NOMO-1 treated with DMSO at 0.1 percent for 48 hours (cell line): ENCODE measurements around the gene RET.
"Not testable (repeated sequence)": the region's sequence is repeated elsewhere in the genome, so short reads cannot be mapped to it uniquely, and the experiment has no call there.

Experiments
- DNase-seq: peaks from one replicate; lab custom pipeline; 2025; ENCODE audit not compliant: unreplicated experiment; lab: John Stamatoyannopoulos, UW

The RET gene

DNA sequence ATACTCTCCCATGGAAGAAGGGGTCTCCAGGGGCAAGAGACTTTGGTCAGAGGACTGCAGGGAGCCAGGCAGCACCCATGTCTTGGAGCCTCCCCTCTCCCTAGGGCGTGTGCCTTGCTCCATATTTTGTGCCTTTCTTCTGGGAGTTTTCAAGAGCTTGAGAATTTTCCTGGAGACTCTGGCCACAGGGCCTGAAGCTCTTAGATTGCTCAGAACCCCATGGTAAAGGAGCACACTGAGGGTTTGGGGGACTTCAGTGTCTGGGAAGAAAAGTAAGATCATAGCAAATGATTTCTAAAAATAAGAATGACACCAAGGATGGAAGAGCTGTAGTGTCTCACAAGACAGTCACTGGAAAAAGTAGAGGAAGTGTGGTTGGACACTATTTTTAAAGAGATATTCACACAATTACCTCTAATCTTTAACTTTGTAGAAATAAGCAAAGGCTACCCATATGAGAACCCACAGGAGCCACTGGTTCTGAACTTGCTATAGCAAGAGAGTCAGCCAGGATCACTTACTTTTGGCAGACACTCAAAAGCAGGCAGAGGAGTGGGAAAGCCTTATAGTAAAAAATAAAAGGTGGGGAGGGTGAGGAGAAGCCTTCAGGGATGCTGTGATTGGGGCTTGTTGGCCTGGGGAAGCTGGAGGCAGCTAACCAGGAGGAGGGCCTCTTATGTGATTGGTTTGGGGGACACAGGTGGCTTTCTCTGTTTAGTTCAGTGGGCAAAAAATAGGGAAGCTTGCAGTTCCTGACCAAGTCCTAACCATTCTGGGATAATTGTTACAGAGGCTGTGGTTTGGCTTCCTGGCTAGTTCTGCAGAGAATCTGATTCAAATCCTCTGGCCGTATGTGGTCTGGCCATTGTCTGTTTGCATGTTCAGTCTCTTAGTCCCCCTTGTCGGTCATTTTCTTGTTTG is 56.3 kb downstream of the RET start:
- DNase-seq: no peak

DNA sequence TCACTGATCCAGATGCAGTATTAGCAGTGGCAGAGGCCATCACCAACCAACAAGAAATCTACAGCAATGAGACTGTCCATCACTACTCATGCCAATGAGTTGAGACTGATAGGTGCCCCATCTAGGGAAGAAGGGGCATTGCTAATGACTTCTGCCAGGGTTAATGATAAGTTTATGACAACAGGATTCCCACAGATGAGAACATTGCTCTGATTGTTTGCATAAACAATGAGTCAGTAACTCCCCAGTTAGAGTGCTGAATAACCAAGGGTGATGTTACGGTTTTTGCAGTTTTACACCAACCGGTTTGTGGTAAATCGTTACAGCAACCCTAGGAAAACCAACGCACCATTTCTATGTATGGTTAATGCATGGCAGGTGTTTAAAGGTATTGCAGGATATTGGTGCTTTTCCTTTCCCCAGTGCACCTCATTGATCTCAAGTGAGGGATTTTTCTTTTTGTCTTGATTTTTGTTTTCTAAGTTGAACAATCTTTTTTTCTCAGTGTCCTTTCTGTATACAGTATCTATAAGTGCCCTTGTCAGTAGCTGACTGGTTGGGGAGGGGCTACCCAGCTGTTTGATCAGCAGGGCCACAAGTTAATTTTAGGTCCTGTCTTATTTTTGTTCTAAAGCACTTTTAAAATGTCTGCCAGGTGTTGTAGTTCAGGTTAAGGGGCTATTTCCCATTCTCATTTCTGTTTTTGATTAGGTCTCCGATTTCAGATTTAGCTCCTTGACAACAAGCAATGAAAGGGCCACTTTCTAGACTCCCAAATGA is 57.4 kb downstream of the RET start:
- no peak for DNase-seq

DNA sequence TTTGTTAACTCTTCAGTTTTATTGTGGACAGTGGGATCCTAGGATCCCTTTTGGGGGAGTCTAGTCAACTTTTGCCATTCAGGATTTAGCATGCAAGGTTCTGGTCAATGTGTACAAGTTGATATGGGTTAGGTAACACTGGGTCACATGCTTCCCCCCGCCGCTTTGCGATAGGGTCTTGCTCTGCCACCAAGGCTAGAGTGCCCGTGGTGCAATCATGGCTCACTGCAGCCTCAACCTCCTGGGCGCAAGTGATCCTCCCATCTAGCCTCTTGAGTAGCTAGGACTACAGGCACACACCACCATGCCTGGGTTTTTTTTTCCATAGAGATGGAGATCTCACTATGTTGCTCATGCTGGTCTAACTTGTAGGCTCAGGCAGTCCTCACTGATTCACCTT is 58.2 kb downstream of the RET start:
- no peak for DNase-seq

DNA sequence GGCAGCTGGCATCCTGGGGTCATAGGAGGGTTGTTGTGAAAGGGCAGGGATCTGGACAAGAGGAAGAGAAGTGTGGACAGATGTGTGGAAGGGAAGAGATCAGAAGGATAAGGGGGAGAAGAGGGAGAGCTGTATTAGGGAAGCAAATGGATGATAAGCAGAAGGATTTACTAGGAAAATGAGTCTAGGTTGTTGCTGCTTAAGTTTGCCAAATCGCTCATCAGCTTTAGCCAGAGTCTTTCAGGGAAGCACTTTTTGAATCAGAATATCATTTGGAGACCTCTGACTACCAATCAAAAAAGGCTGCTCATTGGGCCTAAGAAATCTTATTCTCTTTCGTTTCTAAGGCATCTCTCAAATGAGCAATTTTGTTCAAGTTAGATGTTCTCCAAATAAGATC is 58.8 kb downstream of the RET start:
- DNase-seq: no peak

DNA sequence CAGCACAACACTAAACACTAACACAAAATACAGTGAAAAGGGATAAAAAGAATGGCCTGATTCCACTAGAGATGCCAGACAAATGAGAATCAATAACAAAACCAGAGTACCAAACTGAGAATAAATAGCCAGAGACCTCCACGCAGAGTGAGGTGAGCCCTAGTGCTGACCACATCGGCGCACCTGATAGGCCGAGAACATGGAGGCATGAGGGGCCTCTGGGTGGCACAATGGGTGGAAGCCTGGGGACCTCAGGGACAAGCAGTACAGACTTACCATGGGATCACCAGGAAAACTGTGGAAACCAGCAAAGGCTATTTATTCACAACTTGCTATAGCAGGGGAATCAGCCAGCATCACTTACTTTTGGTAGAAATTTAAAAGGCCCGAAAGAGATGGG is 59.6 kb downstream of the RET start:
- no peak for DNase-seq

DNA sequence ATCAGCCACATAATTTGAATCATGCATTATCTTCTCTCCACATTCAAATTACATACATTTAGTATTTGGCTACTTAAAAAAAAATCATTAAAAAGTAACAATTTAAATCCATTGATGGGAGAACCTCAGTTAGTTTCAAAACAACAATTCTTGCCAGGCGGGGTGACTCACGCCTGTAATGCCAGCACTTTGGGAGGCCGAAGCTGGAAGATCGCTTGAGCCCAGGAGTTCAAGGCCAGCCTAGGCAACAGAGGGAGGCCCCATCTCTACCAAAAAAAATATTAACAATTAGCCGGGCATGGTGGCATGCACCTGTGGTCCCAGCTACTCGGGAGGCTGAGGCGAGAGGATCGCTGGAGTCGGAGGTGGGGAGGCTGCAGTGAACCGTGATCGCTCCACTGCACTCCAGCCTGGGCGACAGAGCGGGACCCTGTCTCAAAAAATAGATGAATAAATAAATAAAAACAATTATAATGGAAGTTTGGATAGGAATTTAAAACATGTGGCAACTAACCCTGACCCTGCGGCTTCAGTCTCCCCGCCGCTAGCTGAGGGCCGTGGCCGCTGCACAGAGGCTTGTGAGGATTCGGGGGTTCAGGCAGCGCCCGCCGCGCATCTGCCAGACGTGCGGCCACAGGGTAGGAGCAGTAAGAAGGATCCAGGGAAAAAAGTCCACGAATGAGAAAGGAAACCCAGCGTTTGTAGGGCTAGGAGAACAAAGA is 60.3 kb downstream of the RET start:
- DNase-seq: no peak

DNA sequence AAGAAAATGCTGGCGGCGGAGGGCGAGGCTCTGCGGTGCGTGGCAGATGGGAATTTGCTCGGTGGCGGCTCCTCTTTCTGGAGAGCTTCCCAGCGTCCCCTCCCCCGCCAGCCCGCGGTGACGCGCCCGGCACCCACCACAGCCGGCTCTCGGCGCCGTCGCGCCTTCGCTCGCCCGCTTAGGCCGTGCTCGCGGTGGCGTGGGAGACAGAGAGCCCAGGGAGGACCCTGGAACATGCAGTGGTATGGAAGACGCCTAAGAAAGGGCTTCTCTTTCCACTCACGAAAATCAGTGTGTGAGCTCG is 60.8 kb downstream of the RET start:
- no peak for DNase-seq

DNA sequence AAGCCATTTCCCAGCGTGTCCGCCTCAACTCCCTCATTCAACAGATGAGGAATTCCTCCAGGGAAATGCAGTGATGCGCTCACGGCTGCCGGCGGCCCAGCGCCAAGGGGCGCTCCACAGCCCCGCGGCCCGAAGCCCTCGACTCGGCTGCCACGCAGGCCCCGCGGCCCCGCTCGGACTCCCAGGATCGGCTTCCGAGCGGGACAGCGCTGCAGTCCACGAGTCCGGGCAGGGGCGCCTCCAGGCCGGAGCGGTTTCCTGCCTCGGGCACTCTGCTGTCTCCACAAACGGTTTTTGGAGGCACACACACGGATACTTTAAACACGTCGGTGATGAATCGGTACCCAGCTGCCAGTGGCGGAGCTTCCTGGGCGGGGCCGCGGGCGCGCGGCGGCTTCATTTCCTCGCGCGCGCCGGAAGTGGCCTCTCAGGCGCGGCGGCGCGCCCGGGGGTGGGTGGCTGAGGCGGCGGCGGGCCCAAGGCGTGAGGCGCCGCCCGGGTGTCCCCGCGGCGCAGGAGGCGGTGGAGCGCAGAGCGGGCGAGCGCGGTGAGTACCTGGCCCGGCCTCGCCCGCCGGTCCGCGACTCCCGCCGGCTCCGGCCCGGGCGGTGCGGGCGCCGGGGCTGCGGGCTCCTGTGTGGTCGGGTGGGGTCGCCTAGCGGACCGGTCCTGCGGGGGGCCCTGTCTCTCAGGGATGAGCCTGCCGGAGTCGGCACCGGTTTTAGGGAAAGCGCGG is 61.3 kb downstream of the RET start, which contains the start of gene CSGALNACT2:
Gene CSGALNACT2, plus strand, starts transcription at position 425 of the 736 bp plus-strand sequence. CDS start 16,705 bp downstream, outside the sequence.
- DNase-seq: peak; percentile 86

DNA sequence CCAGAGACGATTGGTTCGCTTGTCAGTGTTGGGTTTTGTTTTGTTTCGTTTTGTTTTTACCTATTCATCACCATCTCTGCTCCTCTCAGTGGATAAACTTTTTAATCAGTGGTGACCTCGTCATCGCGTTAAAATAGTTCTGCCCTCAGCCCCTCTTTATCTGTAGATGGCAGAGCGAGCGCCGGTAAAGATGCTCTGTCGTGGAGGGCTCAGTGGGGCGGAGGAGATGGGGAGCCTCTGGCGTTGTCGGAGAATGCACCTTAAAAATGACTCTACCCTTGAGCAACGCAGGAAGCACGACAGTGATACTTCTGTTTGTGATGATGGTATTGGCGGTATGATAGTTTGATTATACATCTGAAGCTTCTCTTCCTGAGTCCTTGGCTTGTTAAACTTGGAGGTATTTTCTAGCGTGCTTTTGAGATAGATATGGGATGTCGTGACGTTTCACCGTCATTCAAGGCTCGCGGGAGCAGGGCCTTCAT is 61.9 kb downstream of the RET start:
- peak; percentile 49 for DNase-seq

DNA sequence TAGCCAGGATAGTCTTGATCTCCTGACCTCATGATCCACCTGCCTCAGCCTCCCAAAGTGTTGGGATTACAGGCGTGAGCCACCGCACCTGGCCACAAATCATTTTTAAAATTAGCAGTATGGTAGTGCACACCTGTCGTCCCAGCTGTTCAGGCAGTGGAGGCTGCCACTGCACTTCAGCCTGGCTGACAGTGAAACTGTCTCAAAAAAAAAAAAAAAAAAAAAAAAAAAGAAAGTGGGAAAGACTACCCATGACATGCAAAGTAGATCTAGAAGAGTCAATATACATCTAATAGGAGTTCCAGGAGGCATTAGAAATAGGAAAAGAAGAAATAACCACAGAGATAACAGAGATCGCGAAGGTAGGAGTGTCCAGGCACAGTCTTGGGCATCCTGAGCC is 64.6 kb downstream of the RET start:
- no peak for DNase-seq

DNA sequence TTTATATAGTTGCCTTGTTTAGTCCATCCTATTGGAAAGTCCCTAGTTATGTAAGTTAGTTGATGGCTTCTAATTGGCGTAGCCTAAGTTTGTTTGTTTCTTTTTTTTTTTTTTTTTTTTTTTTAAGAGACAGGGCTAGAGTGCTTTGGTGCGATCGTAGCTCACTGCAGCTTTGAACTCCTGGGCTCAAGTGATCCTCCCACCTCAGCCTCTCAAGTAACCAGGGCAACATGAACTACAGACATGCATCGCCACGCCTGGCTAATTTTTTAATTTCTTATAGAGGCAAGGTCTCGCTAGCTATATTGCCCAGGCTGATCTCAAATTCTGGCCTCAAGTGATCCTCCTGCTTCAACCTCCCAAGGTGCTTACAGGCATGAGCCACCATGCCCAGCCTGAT is 68.4 kb downstream of the RET start:
- no peak for DNase-seq

DNA sequence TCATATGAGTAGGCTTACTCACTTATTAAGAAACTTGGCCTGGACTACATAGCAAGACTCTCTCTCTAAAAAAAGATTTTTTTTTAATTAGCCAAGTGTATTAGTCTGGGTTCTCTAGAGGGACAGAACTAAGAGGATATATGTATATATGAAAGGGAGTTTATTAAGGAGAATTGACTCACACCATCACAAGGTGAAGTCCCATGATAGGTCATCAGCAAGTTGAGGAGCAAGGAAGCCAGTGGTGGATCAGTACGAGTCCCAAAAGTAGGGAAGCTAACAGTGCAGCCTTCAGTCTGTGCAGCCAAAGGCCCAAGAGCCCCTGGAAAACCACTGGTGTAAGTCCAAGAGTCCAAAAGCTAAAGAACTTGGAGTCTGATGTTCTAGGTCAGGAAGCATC is 69.1 kb downstream of the RET start:
- DNase-seq: not testable (repeated sequence)

DNA sequence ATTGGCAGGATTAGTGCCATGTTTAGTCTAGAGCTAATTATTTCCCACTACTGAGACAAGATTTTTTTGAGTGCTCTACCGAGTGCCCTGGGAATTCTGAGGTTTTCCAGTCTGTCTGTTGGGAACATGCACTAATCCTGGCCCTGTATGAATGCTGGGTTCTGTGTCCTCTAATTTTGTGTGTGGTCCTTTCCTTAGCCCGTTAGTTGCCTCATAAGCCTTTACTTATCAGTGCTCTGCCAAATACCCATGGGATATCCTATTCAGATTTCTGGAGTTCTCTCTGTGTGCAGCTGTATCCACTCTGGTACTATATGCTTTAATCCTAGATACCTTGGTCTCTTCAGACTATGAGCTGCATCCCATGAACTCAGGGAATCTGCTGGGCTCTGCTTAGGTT is 74.5 kb downstream of the RET start:
- DNase-seq: no peak

DNA sequence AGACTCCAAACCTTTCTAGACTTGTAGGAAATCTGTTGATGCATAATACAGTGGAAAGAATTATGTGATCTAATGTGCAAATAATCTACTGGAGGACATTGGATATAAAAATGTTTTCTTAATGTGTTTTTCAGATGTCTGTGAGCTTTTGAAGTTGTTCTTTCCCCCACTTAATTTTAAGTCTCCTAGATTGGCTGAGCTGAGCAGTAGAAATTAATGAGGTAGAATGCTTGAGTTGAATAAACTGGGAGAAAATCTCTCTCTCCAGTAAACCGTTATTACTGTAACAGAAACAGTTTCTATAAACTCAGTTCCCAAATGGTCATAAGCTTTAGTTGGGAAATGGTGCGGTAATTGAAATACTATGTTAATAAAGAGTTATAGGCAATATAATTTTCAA is 77.0 kb downstream of the RET start:
- no peak for DNase-seq

DNA sequence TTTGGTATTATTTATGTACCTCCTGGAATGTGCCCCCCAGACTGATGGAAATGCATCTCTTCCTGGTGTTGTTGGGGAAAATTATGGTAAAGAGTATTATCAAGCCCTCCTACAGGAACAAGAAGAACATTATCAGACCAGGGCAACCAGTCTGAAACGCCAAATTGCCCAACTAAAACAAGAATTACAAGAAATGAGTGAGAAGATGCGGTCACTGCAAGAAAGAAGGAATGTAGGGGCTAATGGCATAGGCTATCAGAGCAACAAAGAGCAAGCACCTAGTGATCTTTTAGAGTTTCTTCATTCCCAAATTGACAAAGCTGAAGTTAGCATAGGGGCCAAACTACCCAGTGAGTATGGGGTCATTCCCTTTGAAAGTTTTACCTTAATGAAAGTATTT is 78.4 kb downstream of the RET start:
- no peak for DNase-seq

DNA sequence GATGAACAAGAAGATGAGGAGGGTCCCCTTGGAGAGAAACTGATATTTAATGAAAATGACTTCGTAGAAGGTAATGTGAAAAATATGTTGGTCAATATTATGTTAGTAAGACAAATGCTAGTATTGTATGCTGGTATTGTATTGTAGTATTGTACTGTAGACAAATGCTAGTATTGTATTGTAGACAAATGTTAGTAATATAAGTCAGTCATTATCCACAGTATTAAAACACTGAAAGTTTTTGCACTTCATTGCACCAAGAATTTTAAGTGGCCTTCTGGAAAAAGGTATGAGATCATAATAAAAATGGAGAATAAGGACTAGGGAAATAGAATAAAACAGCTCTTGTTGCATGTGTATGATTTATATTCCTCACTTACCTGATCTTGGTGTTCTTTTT is 78.9 kb downstream of the RET start:
- no peak for DNase-seq

DNA sequence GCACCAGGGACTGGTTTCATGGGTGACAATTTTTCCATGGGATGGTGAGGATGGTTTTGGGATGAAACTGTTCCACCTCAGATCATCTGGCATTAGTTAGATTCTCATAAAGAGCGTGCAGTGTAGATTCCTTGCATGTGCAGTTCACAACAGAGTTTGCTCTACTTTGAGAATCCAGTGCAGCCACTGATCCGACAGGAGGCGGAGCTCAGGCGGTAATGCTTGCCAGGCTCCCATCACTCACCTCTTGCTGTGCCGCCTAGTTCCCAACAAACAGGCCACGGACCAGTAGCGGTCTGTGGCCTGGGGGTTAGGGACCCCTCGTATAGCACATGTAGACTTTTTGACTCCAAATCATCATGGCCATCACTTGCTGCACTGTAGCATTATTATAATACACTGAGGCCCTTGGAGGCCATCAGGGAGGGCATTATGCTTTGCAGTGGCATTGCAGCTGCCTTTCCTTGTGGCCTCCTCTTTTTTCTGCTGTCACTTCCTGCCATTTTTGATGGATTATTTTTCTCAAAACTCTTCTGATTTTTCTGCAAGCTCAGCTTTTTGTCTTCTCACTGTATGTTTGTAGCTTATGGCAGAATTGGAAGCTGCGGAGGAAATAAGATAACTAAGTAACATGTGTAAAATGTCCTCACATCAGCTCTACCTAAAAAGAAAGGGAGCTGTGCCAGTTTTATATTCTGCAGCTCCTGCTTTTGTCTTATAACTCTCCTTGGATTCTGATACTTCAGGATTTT is 79.9 kb downstream of the RET start:
- DNase-seq: no peak

DNA sequence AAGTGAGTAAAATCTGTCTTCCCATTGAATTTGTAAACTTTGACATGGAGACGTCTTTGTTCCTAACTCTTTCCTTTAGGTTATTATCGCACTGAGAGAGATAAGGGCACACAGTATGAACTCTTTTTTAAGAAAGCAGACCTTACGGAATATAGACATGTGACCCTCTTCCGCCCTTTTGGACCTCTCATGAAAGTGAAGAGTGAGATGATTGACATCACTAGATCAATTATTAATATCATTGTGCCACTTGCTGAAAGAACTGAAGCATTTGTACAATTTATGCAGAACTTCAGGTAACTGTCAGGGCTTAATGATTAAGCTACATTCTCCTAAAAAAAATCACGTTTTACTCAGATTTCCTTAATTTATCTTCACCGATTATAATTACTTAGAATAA is 81.8 kb downstream of the RET start:
- DNase-seq: no peak

DNA sequence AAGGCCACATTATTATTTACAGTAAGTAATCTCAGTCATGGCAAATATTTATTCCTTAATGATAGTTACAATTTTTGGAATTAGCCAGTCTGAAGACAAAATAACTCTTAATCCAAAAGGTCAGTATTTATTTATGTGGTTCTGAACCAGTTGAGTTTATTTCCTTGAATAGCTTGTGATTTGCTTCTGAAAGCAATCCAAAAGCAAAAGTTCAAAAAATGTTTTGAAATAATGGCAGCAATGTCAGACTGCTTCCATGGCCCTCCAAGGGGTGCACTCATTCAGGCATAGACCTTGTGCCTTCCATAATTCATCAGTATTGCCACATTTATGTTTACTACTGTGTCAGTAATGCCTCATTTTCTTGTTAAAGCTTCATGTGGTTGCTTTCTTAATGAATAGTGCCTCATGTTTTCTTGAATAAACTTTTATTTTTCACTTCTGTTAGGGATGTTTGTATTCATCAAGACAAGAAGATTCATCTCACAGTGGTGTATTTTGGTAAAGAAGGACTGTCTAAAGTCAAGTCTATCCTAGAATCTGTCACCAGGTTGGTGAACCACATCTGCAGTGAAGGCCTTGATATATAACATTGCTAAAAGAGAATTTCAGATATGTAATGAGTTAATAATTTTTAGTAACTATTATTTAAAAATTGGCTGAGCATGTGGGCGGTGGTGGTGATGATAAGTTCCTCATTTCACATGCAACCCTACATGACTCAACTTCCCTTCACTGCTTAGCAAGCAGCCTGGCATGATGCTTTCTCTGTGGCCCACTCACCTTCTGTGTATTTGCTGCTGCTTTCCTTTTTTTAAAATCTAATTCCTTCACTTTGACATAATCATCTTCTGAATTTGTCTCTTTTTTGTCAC is 83.4 kb downstream of the RET start:
- DNase-seq: peak; percentile 63
